Kasumi-1 (cell line): Measurements from ENCODE around the gene APOBEC3B.
"Not testable (repeated sequence)": the region's sequence is repeated elsewhere in the genome, so short reads cannot be mapped to it uniquely, and the experiment has no call there.

ENCODE experiments used
- DNase-seq, 2 experiments: peaks; one replicate each; lab custom pipeline; 2025; lab: John Stamatoyannopoulos, UW

Gene APOBEC3B

GRCh38 chr22:39031434-39032295 is 49.5 kb downstream of the APOBEC3B start:
- DNase-seq, result not testable (repeated sequence)

- not testable (repeated sequence) for DNase-seq
These were observed 54.9 kb downstream of the APOBEC3B start for GRCh38 chr22:39037071-39037470.

- no peak for DNase-seq
These were observed 57.4 kb downstream of the APOBEC3B start for GRCh38 chr22:39039306-39040126.

- DNase-seq, result not testable (repeated sequence)
These were observed 58.0 kb downstream of the APOBEC3B start for GRCh38 chr22:39040155-39040537.

GRCh38 chr22:39040538-39041296 is 58.6 kb downstream of the APOBEC3B start, which contains the start of gene APOBEC3F:
Gene APOBEC3F (plus strand): TSS chr22:39040864. CDS start chr22:39040961, 97 bp downstream.
- DNase-seq, result peak; percentile 43 to 48

- DNase-seq, result no peak
These were observed 59.8 kb downstream of the APOBEC3B start for GRCh38 chr22:39041908-39042307.
